ENCODE measurements around the gene MARCO.
"Not testable (repeated sequence)": the region's sequence is repeated elsewhere in the genome, so short reads cannot be mapped to it uniquely, and the experiment has no call there.

The MARCO gene

GRCh38 chr2:119009110-119009509 lies 67.1 kb downstream of the MARCO start:
- DNase-seq = no peak

GRCh38 chr2:119010336-119010735 lies 68.3 kb downstream of the MARCO start:
- DNase-seq = no peak

- DNase-seq = peak; percentile 36
Measured at GRCh38 chr2:119011162-119011909, 69.3 kb downstream of the MARCO start.

- DNase-seq = no peak
Measured at GRCh38 chr2:119011910-119012209, 69.9 kb downstream of the MARCO start.

GRCh38 chr2:119012345-119013301 lies 70.6 kb downstream of the MARCO start:
- DNase-seq = no peak

GRCh38 chr2:119013671-119014070 lies 71.7 kb downstream of the MARCO start:
- no peak for DNase-seq

GRCh38 chr2:119015845-119016244 lies 73.9 kb downstream of the MARCO start:
- DNase-seq = no peak

- DNase-seq = no peak
Measured at GRCh38 chr2:119019521-119019920, 77.5 kb downstream of the MARCO start.

- DNase-seq = no peak
Measured at GRCh38 chr2:119022678-119023077, 80.7 kb downstream of the MARCO start.

GRCh38 chr2:119023534-119023933 lies 81.5 kb downstream of the MARCO start:
- no peak for DNase-seq

- DNase-seq = no peak
Measured at GRCh38 chr2:119024152-119024551, 82.2 kb downstream of the MARCO start.

- no peak for DNase-seq
Measured at GRCh38 chr2:119024568-119024967, 82.6 kb downstream of the MARCO start.

- DNase-seq = no peak
Measured at GRCh38 chr2:119025013-119025412, 83.0 kb downstream of the MARCO start.

GRCh38 chr2:119025762-119026351 lies 83.9 kb downstream of the MARCO start:
- DNase-seq = no peak

GRCh38 chr2:119026890-119027289 lies 84.9 kb downstream of the MARCO start:
- DNase-seq = no peak

GRCh38 chr2:119028327-119029174 lies 86.6 kb downstream of the MARCO start:
- peak; percentile 31 for DNase-seq

GRCh38 chr2:119029297-119029696 lies 87.3 kb downstream of the MARCO start:
- DNase-seq = no peak

- DNase-seq = not testable (repeated sequence)
Measured at GRCh38 chr2:119037922-119038321, 95.9 kb downstream of the MARCO start.

GRCh38 chr2:119040730-119041129 lies 98.7 kb downstream of the MARCO start:
- DNase-seq = no peak

Data from NCI-H1436 (cell line).